HFF-Myc (cell line): Measurements from ENCODE around the gene LIPM.
"Not testable (repeated sequence)": the region's sequence is repeated elsewhere in the genome, so short reads cannot be mapped to it uniquely, and the experiment has no call there.

Experiments
- DNase-seq: peaks from one replicate; pipeline ENCODE4 v3.0.0-alpha.2; 2011; ENCODE audit warnings: low read depth; ENCODE audit errors: extremely low read depth
- H3K4me3 ChIP-seq: replicated peaks from 2 replicates; pipeline ENCODE4 v1.5.1; 2011; ENCODE audit warnings: low read depth, mild to moderate bottlenecking, control low read depth, low read length
- TF ChIP-seq, protein P1 (sequence below): IDR thresholded peaks from 2 replicates; pipeline ENCODE4 v1.5.1; 2012; ENCODE audit warnings: mild to moderate bottlenecking, low read depth, low read length, control low read depth; ENCODE audit errors: missing control alignments

Gene LIPM

DNA sequence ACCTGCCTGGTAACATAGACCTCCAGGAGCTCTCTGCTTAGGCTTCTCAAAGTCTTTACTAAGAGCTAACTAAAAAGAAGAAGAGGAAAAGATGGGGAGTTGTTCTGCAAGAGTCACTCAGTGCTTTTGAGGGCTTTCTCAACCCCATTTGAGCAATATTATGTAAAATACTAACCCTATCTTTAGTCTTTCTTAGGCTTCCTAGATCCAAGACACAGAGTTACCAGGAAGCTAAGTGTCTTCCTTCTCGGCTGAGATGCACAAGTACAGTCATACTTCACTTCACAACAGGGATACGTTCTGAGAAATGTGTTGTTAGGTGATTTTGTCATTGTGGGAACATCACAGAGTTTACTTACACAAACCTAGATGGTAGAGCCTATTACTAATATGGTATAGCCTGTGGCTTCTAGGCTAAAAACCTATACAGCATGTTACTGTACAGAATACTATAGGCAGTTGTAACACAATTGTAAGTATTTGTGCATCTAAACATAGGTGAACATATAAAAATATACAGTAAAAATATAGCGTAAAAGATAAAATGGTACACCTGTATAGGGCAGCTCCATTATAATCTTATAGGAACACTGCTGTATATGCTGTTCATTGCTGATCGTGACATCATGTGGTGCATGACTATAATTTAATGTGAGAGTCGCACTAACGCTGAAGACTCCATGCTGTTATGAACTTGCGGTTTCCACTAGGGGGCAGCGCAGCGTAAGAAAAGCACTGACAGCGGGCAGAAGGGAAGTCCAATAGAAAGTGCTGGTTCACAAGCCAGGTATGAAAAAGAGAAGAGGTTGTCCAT, 32.8 kb downstream of the LIPM start:
- peak; percentile 79 for DNase-seq
- TF ChIP-seq, protein P1, sequence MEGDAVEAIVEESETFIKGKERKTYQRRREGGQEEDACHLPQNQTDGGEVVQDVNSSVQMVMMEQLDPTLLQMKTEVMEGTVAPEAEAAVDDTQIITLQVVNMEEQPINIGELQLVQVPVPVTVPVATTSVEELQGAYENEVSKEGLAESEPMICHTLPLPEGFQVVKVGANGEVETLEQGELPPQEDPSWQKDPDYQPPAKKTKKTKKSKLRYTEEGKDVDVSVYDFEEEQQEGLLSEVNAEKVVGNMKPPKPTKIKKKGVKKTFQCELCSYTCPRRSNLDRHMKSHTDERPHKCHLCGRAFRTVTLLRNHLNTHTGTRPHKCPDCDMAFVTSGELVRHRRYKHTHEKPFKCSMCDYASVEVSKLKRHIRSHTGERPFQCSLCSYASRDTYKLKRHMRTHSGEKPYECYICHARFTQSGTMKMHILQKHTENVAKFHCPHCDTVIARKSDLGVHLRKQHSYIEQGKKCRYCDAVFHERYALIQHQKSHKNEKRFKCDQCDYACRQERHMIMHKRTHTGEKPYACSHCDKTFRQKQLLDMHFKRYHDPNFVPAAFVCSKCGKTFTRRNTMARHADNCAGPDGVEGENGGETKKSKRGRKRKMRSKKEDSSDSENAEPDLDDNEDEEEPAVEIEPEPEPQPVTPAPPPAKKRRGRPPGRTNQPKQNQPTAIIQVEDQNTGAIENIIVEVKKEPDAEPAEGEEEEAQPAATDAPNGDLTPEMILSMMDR = peak; percentile 82
- H3K4me3 ChIP-seq = no peak overlapping the region

DNA sequence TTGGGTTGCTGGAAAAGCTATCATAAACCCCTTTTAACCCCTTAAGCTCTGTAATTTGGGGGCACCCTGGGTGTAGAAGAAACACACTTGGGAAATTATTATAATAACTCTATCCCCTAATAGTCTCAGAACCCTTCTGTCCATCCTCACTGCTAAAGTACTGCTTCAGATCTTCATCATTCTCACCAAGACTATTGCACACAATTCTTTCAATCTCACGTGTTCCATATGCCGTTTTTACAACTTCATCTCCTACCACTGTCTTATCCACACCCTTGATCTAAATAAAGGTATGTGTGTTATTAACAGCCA, 33.3 kb downstream of the LIPM start:
- TF ChIP-seq, protein P1 = no peak
- DNase-seq = no peak
- H3K4me3 ChIP-seq = no peak overlapping the region

DNA sequence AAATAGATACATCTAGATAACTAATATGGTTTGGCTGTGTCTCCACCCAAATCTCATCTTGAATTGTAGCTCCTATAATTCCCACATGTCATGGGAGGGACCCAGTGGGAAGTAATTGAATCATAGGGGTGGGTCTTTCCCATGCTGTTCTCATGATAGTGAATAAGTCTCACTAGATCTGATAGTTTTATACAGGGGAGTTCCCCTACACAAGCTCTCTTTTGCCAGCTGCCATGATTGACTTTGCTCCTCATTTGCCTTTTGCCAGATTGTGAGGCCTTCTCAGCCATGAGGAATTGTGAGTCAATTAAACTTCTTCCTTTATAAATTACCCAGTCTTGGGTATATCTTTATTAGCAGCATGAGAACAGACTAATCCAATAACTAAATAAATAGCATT, 35.1 kb downstream of the LIPM start:
- DNase-seq, H3K4me3 ChIP-seq: not testable (repeated sequence)

DNA sequence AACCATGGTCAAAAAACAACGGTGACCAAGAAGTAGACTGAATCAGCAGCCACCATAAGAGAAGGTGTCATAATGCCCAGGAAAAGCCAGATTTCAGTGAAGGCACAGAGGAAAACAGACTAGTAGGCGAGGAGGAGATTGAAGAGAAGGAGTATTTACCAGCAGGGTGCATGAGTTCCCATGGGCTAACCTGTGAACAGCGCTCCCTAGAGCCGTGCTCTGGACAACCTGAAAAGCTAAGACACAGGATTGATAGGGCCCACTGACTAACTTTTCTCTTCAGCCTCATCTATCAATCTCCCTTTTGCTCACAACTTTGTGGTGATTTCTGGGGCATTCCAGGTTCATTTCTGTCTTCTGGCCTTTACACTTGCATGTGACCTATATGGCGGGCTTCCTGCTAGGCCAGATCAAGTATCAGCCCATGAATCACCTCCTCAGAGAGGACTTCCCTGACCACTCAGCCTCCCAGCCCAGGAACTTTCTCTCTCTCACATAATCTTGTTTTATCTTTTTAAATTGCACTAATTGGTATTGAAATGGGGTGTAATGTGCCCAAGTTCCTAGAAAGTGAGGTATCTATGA, 36.3 kb downstream of the LIPM start:
- no peak for DNase-seq
- H3K4me3 ChIP-seq = no peak overlapping the region
- TF ChIP-seq, protein P1 = no peak

DNA sequence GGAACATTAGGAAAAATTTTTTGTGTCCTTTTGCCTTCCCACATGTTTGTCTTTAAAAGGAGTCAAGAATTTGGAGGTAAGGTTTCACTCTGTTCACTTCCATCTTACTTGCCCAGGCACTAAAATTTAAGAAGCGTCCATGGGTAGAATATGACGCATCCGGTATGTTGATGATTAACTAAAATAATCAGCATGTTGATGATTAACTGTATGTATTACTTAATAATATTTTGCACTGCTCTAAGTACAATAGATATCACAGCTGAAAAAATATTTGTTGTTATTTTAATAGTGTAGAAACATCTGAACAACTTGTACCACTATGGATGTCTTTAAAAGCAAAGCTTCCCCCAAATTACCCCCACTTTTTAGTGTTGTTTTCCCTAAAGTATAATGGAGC, 37.6 kb downstream of the LIPM start:
- H3K4me3 ChIP-seq = no peak overlapping the region
- TF ChIP-seq, protein P1 = no peak
- no peak for DNase-seq

DNA sequence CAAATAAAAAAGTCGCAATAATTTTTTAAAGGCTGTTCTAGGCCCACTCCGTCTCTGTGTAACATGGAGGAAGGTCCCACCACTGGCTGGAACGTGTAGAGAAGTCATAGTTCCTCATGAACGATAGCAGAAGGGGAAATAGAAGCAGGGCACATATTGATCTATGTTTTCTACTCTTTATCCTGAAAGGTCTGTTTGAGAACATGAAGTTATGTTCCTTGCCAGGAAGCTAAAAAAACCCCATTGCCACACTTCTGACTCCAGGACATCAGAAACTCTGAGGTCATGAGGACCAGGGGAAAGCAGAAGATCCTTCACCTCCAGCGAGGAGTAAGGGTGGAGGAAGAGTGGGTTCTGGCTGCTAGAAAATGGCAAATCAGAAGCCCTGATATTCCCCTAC, 38.4 kb downstream of the LIPM start:
- no peak overlapping the region for H3K4me3 ChIP-seq
- TF ChIP-seq, protein P1 = no peak
- DNase-seq = no peak

DNA sequence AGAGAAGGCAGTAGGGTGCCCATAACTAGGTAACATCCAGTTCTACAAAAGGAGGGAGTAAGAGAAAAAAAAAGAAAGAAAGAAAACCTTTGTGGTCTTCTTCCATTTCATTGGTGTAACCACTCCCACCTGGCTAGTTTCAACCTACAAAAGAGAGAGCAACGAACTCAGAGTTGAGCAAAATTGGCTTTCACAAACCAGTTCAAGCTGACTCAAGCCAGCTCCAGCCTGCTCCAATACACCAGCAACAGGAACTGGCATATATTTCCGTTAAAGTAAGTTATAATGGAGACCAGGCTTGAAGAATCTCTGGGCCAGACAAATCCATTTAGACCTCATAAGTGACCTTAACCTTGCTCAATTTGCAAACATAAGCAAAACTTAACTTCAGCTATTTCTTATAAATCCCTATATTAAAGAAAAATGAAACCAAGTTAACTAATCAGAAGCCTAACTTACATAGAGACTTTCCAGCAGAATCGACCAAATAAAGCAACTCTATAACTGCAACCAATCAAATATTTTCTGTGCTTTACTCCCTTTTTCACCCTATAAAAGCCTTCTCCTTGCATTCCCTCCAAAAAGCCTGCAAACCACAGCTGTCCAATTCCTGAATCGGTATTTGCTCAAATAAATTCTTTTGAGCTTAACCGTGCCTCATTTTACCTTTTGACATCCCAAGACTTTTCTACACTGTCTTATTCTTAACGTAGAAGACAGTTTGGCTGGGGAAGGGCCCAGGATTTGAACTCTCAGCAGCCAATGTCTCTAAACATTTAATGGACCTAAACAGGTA, 39.0 kb downstream of the LIPM start:
- DNase-seq = no peak
- TF ChIP-seq, protein P1 = no peak
- H3K4me3 ChIP-seq = no peak overlapping the region
